ENCODE results near the gene TNNC1. TPM values are rescaled to one million over a fixed set of nuclear protein-coding genes. Genes with fewer than 3 reads are reported as not detected.

Gene TNNC1
- total RNA-seq, 1 donor from 2014 or later = 0.13 TPM

DNA sequence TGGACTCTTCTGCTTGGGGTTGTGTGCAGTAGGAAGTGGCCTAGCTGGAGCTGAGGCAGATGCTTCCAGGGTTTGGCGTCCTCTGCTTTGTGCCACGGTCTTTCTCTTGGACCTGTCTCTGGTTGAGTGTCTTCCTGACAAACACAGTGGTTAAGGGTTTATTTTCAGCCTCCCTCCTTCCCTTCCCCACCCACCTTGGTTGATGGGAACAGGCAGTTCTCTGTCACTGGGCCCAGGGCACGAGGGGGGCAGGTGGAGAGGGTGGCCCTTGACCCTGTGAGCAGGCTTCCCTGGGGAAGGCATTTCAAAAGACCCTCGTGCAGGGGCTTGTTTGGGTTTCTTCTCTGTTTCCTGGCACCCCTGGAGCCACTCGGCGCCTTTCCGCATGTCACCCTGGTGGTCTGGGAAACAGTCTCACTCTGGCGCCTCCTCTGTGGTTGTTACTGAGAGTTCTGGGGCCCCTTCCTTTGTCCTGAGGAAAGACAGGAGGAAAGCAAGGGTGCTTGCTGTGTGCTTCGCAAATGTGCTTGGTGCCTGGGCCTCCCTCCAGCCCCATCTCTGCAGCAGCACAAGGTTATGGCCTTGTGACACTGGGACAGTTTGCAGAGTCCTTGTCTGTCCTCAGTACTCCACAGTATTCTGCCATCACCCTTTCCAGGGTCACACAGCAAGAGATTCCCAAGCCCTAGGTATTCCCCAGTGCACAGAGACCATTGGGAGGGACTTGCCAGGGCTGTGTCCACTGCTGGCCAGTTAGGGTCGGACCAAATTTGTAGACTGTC lies 31.0 kb upstream of the TNNC1 start:
- no peak for DNase-seq (ENCODE audit: low read depth in 2 of 2)

DNA sequence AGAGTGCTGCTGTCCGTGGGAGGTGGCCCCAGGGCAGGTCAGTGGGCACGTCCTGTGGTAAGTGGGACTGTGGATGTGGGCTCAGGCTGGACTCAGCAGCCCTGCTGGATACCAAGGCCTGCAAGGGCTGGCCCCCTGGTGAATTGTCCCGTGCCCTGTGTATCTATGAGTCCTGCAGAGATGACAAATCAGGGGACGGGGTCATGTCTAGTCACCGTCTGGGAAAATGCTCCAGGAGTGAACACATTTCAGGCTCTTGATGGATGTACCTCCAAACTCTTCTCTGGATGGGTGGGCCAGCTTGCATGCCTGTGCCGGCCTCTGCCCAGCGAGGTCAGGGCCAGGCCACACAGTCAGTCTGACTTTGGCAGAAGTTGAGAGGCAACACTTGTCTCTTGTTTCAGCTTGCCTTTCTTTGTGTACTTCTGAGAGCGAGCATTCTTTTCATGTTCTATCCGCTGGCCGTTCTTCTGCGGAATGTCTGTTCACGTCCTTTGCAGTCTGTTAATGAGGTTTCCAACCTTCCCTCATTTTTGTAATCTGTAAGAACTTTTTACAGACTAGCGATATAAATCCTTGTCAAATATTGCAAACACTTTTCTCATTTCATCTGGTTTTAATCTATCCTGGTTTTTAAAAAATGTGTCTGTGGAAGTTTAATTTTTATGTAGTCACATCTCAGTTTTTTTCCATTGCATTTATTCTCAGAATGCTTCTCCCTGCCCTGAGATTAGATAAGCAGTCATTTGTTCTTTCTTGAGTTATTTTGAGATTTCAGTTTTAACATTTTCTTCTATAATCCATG lies 29.9 kb upstream of the TNNC1 start:
- DNase-seq (ENCODE audit: low read depth in 2 of 2) = no peak

DNA sequence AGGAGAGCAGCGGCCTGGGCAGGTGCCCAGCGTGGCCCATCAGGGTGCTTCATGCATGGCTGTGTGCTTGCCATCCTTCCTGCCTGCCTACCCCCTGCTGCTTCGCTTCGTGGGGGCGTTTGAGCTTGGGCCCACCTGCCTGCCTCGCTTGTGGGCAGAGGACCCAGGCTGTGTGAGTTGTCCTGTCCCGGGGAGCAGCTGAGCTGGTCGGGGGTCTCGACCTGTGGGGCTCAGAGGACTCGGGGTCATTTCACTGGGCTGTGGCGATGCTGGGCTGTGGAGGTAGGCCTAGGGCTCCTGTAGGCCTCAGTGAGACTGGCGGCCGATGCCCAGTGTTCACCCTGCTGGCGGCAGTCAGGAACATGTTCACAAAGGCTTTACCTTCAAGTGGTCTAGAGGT lies 29.2 kb upstream of the TNNC1 start:
- no peak for DNase-seq (ENCODE audit: low read depth in 2 of 2)

DNA sequence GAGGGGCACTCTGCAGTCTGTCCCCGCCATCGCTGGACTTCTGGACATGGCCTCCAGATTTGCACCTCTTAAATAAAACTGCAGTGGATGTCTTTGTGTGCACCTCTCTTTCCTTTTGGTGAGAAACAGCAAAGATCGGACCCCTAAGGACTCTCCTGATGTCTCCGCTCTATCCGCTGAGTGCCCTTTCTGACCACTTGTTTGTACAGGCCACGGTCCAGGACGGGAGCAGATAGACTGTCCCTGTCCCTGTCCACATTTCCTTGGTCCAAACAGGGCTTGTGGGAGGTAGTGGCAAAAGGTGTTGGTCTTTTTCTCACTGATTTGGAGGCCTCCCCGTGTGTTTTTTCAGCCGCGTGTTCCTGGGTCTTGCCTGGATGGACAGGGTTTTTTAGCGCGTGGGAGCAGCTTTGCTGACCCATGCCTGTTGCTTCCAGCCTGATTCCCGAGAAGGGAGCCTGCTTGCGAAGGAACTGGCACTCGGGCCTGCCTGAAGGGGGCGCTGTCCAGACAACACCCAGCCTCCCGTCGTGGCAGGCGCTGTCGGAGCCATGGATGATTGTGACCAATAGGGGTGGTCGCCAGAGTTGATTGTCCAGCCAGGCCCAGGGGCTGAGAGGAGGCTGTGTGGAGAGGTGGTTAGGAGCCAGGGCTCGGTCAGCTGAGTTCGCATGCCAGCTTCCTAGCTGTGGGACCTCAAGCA lies 28.1 kb upstream of the TNNC1 start:
- DNase-seq (ENCODE audit: low read depth in 2 of 2) = peak in 1 of 2 donors; percentile 51

DNA sequence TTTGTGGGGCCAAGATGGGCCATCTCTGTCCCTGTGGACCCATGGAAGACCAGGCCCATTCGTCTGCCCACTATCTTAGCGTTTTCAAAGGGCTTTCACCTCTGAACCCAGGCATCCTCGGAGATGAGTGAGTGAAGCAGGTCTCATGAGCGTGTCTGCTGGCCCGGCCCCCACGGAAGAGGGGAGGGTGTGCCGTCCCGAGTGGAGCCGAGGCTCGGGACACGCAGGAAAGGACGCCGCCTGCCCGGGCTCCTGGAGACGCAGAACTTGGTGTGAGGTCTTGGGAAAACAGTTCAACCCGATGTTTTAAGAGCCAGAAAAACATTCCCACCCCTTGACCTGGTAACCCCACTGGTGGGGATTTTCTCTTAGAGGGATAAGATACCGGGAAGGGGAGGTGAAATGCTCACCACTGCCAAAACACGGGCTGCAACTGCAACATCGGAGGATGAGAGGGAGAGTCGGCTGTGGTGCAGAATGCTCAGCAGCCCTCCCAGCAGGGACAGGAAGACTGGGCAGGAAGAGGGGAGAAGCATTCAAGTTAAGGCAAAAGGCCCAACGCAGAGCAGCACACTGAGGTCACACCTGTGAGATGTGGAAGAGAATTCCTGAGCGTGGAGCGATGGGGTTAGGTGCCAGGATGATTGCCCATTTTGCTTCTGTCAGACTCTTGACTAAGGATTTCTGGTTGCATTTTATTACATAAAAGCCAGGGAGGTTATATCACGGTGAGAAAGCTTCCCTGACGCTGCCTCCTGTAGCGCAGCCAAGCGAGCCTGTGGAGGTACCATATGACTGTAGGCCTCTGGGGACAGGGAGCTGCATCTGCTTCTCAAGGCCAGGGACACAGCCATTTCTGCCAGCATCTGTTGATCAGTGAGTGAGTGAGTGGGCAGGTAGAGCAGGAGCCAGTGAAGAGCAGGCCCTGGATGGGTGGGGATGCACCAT lies 27.2 kb upstream of the TNNC1 start:
- no peak for DNase-seq (ENCODE audit: low read depth in 2 of 2)

DNA sequence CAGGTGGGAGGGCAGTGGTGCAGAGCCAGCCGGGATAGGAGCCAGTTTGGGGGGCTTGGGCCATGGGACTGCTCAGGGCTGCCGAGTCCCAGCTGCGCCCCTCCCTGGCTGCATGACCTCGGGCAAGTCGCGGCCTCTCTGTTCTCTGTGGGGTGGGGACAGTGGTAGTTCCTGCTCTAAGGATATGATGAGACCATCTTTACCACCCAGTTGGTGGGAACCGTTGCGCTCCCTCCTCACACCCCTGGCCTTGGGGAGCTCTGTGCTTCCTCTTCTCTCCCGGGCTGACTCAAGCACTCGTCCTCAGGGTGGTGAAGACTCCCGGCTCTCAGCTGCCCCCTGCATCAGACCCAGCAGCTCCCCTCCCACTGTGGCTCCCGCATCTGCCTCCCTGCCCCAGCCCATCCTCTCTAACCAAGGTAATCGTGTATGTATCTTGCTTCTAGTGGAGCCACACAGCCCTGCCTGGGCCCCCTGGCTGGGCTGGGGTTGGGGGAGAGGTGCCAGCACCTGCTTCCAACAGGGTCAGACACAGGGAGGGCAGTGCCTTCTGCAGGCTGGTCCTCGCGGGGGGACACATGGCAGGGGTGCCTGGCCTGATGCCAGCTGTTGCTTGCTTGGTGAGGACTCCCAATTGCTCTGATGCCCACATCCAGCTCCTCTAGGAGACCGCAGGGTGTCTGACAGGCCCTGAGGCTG lies 26.2 kb upstream of the TNNC1 start:
- DNase-seq (ENCODE audit: low read depth in 2 of 2) = no peak

DNA sequence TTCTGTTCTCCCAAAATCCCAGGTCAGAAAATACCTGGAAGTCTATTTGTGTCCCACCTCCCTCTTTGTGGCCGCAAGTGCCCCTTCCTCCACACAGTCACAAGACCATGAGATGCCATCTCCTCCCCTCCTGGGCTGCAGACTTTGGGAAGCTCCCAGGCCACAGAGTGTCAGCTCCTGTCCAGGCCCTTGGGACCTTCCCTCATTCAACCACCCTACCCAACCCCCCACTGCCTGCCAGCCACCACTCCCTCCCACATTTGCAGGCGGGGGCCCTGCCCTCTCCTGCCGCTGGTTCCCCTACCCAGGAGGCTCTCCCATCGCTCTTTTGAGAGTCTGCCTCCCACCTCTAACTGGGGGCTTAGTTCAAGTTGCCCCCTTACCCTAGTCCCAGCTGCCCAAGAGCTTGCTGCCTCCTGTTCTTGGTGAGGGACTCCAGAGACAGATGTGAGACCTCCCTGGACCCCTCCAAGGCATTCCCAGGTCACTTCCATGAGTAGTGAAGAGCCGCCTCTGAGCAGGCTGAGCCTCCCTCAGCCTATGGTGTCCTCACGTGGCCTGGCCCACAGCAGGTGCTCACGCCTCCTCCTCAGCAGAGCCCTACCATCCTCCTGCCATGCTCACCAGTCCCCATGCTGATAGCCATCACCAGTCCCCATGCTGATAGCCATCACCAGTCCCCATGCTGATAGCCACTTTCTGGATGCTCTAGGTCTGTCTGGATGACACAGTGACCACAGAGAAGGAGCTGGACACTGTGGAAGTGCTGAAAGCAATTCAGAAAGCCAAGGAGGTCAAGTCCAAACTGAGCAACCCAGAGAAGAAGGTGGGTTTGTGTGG lies 25.4 kb upstream of the TNNC1 start:
- no peak for DNase-seq (ENCODE audit: low read depth in 2 of 2)

DNA sequence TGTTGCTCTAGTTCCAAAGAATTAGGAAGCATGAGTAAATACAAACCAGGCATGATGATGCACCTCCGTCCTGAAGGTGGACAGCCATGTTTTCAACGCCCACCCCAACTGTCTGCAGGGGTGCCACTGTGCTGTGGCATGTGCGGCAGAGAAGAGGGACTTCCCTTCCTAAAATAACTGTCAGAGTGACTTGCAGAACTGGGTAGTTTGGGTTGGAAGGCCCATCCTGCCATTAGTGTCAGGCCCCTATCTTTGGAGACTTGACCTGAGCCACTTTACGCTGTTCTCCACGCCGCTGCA lies 23.9 kb upstream of the TNNC1 start:
- DNase-seq (ENCODE audit: low read depth in 2 of 2) = no peak

DNA sequence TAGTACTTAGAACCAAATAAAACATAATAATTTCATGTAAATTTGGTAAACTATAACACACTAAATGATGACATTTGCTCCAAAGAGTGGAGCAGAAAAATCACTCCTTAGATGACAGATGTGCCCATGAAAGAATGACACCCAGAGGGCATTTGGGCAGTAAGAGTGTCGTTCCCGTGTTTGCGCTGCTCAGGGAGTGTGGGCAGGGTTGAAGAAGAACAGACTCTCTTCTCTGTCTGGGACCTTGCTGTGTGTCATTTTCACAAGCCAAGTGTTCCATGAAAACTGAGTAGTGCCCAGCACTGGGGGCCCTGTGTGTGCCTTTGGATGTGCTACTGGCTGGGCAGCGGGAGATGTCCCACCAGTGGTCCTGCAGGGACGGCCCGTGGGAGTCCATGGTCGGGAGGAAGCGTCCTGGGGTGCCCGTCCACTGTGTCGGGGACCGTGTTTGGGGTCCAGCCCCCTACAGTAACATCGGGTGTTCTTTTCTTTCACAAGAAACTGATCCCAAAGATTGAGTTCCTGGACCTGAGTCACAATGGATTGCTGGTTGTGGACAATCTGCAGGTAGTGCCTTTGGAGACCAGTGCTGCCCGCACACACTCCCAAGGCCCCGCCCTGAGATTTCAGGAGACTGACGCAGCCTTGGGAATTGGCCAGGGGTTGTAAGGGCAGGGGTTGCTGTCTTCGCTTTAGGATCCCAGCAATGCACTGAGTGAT lies 23.4 kb upstream of the TNNC1 start:
- no peak for DNase-seq (ENCODE audit: low read depth in 2 of 2)

DNA sequence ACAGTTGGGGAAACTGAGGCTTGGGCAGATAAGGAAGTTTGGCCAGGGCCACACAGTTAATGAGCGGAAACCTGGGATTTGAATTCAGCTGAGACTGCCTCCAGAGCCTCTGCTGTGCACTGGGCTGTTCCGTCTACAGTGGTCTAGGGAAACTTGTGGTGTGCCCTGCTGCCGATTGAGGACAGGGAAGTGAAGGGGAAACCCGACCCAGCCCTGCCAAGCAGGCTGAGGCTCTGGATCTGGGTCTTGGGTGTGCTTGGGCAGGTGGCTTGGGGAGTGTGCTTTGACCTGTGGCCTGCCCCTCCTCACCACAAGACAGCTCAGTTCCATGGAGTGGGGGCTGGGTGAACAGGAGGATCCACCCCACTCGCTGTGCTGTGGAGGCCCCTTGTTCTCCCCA lies 19.2 kb upstream of the TNNC1 start:
- DNase-seq (ENCODE audit: low read depth in 2 of 2) = no peak

DNA sequence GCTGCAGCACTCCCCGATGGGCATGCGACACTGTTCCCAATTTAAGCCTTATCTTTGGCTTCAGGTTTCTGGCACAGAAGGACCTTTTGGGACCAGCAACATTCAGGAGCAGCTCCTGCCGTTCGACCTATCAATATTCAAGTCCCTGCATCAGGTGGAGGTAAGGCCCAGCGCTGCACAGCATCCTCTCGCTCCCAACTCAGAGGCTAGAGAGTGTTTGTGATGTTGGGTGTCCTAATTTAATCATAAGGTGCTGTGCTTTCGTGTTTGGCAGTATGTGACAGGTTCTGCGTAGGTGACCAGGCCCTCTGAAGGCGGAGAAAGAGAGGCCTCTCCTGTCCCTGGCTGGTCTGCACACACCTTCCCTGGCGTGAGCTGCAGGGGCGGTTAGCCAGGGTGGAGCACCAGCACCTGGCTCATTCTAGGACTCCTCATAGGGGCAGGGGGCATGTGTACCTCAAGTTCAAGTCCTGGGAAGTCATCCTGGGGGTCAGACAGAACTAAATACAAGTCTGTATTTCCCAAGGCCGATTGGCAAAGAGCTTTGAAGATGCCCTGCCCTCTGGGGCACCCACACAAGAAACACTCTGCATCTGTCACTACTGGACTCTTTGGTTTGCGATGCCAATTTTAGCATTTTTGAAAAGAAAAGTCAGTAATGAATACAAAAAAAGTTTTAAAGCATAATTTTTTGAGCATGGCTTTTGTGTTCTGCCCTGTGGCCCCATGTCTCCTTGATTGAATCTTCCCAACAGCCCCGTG lies 18.6 kb upstream of the TNNC1 start:
- DNase-seq (ENCODE audit: low read depth in 2 of 2) = no peak

DNA sequence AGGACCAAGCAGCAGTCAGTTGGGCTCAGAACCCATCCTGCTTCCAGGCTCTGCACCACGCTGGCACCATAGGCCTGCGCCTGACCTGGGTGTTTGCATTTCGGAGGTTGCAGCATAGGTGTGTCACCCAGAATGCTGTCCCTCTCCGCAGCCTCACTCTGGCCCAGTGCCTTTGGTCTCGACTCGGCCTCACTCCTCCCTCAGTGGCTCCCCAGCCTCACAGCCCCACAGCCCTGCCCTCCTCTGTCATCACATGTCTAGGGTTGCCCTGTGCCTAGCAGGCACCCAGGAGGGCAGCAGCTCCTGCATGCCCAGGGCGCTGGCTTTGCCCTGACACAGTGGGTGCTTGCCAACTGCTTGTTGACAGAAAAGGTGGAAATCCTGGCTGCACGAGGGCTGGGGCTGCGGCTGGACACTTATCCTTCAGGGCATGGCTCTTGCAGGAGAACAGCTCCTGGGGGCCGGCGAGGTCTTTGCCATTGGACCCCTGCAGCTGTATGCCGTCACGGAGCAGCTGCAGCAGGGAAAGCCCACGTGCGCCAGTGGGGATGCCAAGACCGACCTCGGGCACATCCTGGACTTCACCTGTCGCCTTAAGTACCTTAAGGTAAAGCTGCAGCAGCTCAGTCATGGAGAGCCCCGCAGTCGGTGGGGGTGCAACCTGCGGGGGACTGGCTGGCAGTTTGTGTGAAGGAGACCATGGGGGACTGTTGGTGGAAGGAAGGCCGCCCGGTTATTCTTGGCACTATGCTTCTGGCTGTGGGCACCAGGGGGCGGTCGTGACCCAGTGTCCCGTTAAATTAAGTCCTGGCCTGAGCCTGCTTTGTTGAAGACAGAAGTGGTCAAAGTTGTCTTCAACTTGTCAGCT lies 17.8 kb upstream of the TNNC1 start:
- peak in 1 of 2 donors; percentile 76 for DNase-seq (ENCODE audit: low read depth in 2 of 2)

DNA sequence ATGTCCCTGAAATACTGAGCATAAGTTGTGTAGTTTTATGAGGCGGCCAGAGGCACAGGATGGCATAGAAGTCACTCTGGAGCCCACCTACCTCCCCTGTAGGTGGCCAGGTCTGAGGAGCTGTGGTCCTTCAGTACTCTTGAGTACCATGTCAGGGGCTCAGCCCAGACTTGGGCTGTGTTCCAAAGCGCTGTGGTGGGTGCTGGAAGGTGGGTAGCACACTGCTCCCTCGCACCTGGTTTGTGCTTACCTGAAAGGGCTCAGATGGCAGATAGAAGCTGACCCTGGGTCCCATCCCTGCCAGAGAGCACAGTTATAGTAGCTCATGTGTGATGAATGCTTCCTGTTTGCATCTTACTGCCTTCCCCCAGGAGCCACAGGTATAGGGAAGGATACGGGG lies 17.1 kb upstream of the TNNC1 start:
- no peak for DNase-seq (ENCODE audit: low read depth in 2 of 2)

DNA sequence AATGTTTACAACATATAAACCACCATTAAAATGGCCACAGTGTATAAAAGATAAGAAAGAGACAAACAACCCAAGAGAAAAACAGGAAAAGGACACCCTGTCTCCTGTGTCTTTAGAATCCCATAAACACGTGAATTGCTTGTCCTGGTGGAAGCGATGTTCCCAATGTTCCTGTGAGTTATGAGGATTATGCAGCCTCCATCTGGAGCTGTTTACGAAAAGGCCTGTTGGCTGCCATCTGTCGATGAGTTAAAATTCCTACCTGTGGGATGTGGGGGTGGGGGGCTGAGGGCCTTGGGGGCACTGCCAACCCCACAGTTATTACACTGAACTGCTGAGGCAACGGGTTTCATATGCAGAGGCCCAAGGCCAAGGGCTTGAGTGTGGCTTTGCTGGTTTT lies 15.2 kb upstream of the TNNC1 start:
- peak in 1 of 2 donors; percentile 51 for DNase-seq (ENCODE audit: low read depth in 2 of 2)

DNA sequence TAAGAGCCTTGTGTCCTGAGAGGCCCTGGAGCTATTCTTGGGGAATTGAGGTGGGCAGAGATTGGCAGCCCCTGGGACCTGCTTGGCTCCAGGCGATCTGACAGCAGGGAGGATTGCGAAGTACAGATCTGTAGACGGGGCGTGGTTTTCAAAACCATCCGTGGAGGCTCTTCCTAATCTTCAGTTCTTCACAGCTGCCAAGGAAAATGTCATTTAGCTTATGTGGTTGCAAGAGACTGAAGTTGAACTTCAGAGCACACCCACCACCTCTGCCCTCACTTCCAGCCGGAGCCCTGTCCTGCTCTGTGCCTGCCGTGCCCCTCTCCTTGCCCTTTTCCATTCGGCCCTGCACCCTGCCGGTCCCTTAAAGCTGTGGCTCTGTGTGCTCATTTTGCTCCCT lies 14.5 kb upstream of the TNNC1 start:
- DNase-seq (ENCODE audit: low read depth in 2 of 2) = no peak

DNA sequence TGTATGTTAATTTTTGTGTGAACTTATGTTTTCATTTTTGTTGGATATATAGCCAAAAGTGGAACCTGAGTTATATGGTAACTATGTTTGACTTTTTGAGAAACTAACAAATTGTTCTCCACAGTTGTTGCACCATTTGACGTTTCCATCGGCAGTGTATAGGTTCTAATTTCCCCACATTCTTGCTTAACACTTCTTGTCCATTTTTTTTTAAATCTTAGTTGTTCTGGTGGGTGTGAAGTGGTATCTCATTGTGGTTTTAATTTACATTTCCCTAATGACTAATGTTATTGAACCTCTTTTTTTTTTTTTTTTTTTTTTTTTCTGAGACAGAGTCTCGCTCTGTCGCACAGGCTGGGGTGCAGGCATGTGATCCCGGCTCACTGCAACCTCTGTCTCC lies 9.6 kb upstream of the TNNC1 start:
- no peak for DNase-seq (ENCODE audit: low read depth in 2 of 2)

DNA sequence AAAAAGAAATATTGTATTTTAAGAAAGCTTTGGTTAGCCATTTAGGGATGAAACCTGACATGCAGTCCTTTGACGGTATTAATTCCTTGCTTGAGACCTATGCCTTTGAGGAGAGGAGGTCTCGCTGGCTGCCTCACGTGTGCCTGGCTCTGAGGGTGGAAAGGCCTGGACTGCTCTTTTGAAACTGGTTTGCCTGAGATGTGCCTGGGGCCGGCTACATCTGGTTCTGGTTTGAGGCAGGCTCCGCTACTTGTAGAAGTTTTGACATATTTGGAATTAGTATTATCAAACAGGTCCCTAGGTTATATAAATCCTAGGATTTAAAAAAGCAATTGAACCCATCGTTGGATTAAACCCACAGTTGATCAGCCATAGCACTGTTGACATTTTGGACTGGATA lies 8.0 kb upstream of the TNNC1 start:
- DNase-seq (ENCODE audit: low read depth in 2 of 2) = no peak

All from dermis microvascular lymphatic vessel endothelial cell (primary cell).